ENCODE measurements around the gene RFTN1. TPM values are rescaled to one million over a fixed set of nuclear protein-coding genes. Genes with fewer than 3 reads are reported as not detected.

The RFTN1 gene
- total and polyA plus RNA-seq, 7 donors, result 9.1 to 33.1 (median 15.9) TPM

DNA sequence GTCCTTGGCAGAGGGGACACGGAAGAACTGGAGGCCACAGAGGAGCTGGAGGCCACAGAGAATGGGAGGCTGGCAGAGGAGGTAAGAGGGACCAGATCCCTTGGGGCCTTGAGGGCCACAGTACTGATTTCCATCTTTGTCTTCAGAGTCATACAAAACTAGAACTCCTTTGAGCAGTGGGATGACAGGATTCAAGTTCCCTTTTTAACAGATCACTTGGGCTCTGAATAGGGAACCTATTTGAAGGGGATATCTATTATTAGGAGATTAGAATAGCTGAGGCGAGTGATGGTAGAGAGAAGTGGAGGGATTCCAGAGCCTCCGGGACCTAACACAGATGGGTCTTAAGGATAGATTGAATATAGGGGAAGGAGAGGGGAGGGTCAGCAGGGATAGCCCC, 192.8 kb downstream of the RFTN1 start:
- TF ChIP-seq, protein P1, sequence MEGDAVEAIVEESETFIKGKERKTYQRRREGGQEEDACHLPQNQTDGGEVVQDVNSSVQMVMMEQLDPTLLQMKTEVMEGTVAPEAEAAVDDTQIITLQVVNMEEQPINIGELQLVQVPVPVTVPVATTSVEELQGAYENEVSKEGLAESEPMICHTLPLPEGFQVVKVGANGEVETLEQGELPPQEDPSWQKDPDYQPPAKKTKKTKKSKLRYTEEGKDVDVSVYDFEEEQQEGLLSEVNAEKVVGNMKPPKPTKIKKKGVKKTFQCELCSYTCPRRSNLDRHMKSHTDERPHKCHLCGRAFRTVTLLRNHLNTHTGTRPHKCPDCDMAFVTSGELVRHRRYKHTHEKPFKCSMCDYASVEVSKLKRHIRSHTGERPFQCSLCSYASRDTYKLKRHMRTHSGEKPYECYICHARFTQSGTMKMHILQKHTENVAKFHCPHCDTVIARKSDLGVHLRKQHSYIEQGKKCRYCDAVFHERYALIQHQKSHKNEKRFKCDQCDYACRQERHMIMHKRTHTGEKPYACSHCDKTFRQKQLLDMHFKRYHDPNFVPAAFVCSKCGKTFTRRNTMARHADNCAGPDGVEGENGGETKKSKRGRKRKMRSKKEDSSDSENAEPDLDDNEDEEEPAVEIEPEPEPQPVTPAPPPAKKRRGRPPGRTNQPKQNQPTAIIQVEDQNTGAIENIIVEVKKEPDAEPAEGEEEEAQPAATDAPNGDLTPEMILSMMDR (IDR thresholded peaks at IDR 0.05), result no peak
- Histone ChIP-seq H3K9me3 (no peaks in the 10 kb centered on the region), H3K4me1 (peaks cover 4% of the 10 kb centered on the region), H3K4me3 (no peak overlapping the region), H3K36me3 (ENCODE audit: insufficient read depth in 1 of 2, low read depth in 1 of 2) (peaks cover 0 to 70% of the 10 kb centered on the region in 2 donors), H3K27ac (no peak overlapping the region), H3K27me3 (ENCODE audit: insufficient read depth in 3 of 3, low read length in 2 of 3) (no peaks in the 10 kb centered on the region)
- intact Hi-C loops (cut with DNase I), result no loop called here
- DNase-seq (no peak), ATAC-seq (no peak)
- 93 to 96% (median 94%) methylated on average over 3 of the region's 3 CpGs for WGBS, 3 donors

DNA sequence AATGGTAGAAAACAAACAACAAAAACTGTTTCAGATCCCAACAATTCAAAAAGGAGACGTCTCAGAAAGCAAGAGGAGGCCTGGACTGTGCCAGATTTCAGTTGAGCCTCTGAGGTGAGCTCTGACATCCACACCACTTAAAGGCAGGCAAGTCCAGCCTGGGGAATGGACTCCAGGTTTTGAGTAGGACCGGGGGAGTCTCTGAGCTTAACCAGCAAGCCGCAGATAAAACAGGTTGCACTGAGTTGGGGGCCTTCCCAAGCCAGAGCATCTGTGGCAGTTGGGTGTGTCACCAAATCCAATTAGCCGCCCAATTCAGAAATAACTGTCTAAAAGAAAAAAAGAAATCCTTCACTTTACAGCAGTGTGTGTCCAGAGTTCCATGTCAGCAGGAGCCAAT, 193.8 kb downstream of the RFTN1 start:
- H3K36me3 ChIP-seq (ENCODE audit: insufficient read depth in 1 of 2, low read depth in 1 of 2), result peaks cover 0 to 60% of the 10 kb centered on the region in 2 donors
- WGBS, 3 donors, result 68 to 87% (median 70%) methylated on average over 4 of the region's 4 CpGs
- ATAC-seq (no peak), DNase-seq (no peak)
- no peaks in the 10 kb centered on the region for H3K27me3 ChIP-seq (ENCODE audit: insufficient read depth in 3 of 3, low read length in 2 of 3)
- intact Hi-C loops (cut with DNase I), result no loop called here
- TF ChIP-seq, protein P1 (IDR thresholded peaks at IDR 0.05), result no peak
- no peak overlapping the region for H3K4me3 ChIP-seq
- no peak overlapping the region for H3K27ac ChIP-seq
- H3K9me3 ChIP-seq, result no peaks in the 10 kb centered on the region
- peaks cover under 1% of the 10 kb centered on the region for H3K4me1 ChIP-seq

DNA sequence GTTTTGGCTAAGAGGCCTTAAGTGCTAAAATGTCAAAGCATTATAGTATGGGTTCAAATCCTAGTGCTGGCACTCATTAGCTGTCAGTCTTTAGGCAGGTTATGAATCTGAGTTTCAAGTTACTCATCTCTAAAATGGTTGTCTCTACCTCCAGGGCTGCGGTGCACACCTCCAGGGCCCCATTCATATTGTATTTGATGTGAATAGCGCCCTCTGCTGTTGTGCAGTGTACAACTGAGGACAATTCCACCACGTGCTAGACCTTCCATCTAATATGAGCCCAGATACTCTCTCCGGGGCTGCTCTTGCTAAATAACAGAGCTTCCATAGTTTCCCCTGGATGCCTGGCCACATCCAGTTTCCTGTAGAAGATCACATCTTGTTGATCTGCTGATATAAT, 194.2 kb downstream of the RFTN1 start:
- ATAC-seq (peak in 3 of 4 donors; percentile 49 to 68 (median 64)), DNase-seq (no peak)
- no peaks in the 10 kb centered on the region for H3K4me1 ChIP-seq
- TF ChIP-seq, protein P1 (IDR thresholded peaks at IDR 0.05), result peak; percentile 16
- no peaks in the 10 kb centered on the region for H3K9me3 ChIP-seq
- H3K27me3 ChIP-seq (ENCODE audit: insufficient read depth in 3 of 3, low read length in 2 of 3), result no peaks in the 10 kb centered on the region
- peaks cover 0 to 59% of the 10 kb centered on the region in 2 donors for H3K36me3 ChIP-seq (ENCODE audit: insufficient read depth in 1 of 2, low read depth in 1 of 2)
- no peak overlapping the region for H3K27ac ChIP-seq
- no peak overlapping the region for H3K4me3 ChIP-seq
- intact Hi-C loops (cut with DNase I), result no loop called here
- 63 to 72% (median 67%) methylated on average over 4 of the region's 4 CpGs for WGBS, 3 donors

GRCh38 chr3:16318176-16318575, 195.3 kb downstream of the RFTN1 start:
- DNase-seq, result no peak
- intact Hi-C loops (cut with DNase I), result no loop called here
- H3K27ac ChIP-seq, result no peak overlapping the region

More at GRCh38 chr3:16318176-16318575, 195.3 kb downstream of the RFTN1 start:
- TF ChIP-seq, protein P1 (IDR thresholded peaks at IDR 0.05), result no peak
- Histone ChIP-seq H3K27me3 (ENCODE audit: insufficient read depth in 3 of 3, low read length in 2 of 3) (no peaks in the 10 kb centered on the region), H3K9me3 (no peaks in the 10 kb centered on the region), H3K4me1 (peaks cover 8% of the 10 kb centered on the region), H3K36me3 (ENCODE audit: insufficient read depth in 1 of 2, low read depth in 1 of 2) (peaks cover 2 to 48% of the 10 kb centered on the region in 2 donors), H3K4me3 (no peak overlapping the region)
- WGBS, 3 donors, result 87 to 96% (median 90%) methylated on average over 7 of the region's 7 CpGs
- no peak for ATAC-seq

Measured in psoas muscle (tissue), 8 donors.